Tibial artery (tissue), 4 donors: ENCODE data around the gene EXOC7.

Experiments
- DNase-seq, 2 donors: peaks; one replicate each; pipeline ENCODE4 v3.0.0-alpha.2; 2019
- H3K27ac ChIP-seq, 2 donors: fragments of 200-600 bp; sonication (generic) in 1 of 2; 1 replicate in 1 of 2; 2 replicates in 1 of 2; pipeline ENCODE4 v1.5.1; 2018 to 2019; ENCODE audit warnings: mild to moderate bottlenecking in 1 of 2
- H3K27me3 ChIP-seq, 2 donors: fragments of 200-600 bp; sonication (generic) in 1 of 2; one replicate each; pipeline versions ENCODE4 v1.5.1 to v1.6.0; 2016 to 2019
- H3K36me3 ChIP-seq, 3 donors: fragments of 200-600 bp; sonication (generic) in 2 of 3; one replicate each; pipeline ENCODE4 v1.5.1; 2016 to 2019; ENCODE audit warnings: mild to moderate bottlenecking in 2 of 3
- H3K4me1 ChIP-seq, 4 donors: fragments of 200-600 bp; sonication (generic) in 2 of 4; 1 replicate in 3 of 4; 2 replicates in 1 of 4; pipeline ENCODE4 v1.5.1; 2016 to 2019
- H3K4me3 ChIP-seq, 2 donors: fragments of 200-600 bp; sonication (generic) in 1 of 2; 1 replicate in 1 of 2; 2 replicates in 1 of 2; pipeline ENCODE4 v1.5.1; 2018 to 2019; ENCODE audit warnings: mild to moderate bottlenecking in 2 of 2
- H3K9me3 ChIP-seq, 3 donors: fragments of 200-600 bp; sonication (generic) in 1 of 3; one replicate each; pipeline ENCODE4 v1.5.1; 2016 to 2019
- CTCF ChIP-seq, 2 experiments: fragments of 200-600 bp in 1 of 2; fragments of 450-650 bp in 1 of 2; IDR thresholded peaks; one replicate each; pipeline ENCODE4 v1.5.1; 2017 to 2019; ENCODE audit warnings: antibody characterized with exemption in 2 of 2, mild to moderate bottlenecking in 1 of 2, moderate library complexity in 1 of 2
- intact Hi-C: fragments of 100-400 bp; cut with DNase I; formaldehyde crosslinking; loops from one replicate; pipeline ENCODE4 v1.15.0; 2023; ENCODE audit warnings: low total_unique reads

Gene EXOC7

DNA sequence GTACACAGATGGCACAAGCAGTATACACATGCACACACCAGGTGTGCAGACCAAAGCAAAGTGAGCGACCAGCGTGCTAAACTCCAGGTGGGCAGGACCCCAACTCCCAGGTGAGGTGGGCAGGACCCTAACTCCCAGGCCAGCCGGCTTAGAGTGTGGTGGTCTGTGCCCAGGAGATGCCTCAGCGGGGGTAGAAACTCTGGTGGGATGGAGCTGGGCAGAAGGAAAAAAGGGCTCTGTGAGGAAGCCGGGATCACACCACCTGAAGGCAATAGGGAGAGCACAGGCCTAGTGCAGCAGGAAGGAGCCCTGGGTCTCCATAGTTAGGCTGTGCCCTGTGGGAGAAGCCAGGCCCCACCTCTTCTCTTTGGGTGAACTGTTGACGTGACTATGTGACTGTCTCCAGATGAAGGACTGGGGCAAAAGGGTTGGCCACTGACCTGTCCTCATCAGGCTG is 39.0 kb upstream of the EXOC7 start:
- H3K27ac ChIP-seq = no peak overlapping the region
- H3K4me1 ChIP-seq = peaks cover 0 to 35% (median 27%) of the 10 kb centered on the region in 4 donors
- peaks cover 6 to 34% of the 10 kb centered on the region in 2 donors for H3K27me3 ChIP-seq
- no peak for TF ChIP-seq CTCF (IDR thresholded peaks at IDR 0.05)
- intact Hi-C loops = no loop called here
- no peak overlapping the region for H3K4me3 ChIP-seq
- no peak for DNase-seq
- H3K36me3 ChIP-seq = no peaks in the 10 kb centered on the region
- no peaks in the 10 kb centered on the region for H3K9me3 ChIP-seq

DNA sequence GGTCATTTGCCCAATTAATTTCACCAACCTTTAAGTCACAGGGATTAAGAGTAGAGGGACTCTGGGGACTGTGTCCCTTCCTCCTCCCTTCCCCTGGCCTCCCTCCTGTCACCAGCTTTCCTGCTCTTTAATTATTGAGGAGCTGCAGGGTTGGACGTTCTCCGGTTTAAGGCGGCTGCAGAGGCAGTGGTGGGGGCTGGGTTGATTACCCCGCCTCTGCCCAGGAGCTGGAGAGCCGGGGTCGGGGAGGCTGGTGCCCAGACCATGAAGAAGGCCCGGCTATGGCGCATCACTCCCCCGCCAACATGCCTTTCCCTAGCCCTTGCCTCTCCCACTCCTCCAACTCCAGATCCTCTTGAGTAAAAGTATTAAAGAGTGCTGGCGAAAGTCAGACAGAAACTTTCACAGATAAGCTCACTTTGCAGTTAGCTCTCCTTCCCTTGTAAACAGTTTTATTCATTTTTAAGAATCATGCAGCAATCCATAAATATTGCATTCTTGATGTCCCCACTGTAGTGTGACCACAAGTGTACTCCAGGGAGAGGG is 38.5 kb upstream of the EXOC7 start:
- no peak overlapping the region for H3K27ac ChIP-seq
- TF ChIP-seq CTCF (IDR thresholded peaks at IDR 0.05) = no peak
- peaks cover 7 to 39% of the 10 kb centered on the region in 2 donors for H3K27me3 ChIP-seq
- H3K4me1 ChIP-seq = peaks cover 0 to 40% (median 30%) of the 10 kb centered on the region in 4 donors
- DNase-seq = no peak
- H3K9me3 ChIP-seq = no peaks in the 10 kb centered on the region
- intact Hi-C loops = no loop called here
- H3K4me3 ChIP-seq = no peak overlapping the region
- H3K36me3 ChIP-seq = no peaks in the 10 kb centered on the region

DNA sequence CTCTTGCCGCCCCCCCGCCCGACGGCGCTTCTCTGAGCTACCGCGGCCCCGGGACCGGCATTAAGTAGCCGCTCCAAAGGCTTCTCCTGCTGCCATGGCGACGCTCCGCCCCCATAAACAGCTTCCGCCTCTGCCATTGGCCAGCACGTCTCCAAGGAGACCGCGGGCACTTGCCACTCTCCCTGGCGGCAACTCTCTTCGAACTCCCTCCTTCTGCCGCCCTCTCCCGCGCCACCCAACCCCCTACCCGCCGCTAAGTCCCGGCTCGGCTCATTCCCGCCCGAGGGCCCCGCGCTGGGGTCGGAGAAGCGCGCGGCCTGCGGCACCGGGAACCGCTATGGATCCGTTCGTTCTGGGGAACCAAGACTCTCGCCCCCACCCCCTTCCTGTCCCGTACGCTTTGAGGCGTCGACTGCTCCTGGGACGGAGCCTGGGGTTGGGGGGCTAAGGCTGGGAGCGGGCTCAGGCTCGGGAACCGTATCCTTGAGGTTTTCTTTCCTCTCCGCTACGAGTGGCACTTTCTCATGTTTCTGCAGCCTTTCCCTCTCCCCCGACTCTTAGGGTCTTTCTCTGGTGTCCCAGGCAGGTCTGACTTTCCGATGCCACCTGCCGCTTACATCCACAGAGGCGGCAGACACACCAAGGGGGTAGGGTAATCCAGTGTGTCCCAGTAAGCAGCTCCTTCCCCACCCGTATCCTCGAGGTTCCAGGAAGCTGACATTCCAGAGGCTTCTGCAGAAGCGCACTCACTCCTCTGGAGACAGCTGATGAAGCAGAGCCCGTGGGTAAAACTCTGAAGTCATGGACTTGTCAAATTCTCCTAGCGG is 37.8 kb upstream of the EXOC7 start, which contains the start of gene FOXJ1:
TSS of gene FOXJ1 (minus strand) at position 34 of the 827 bp plus-strand sequence. CDS start 850 bp downstream, outside the sequence.
- Histone ChIP-seq H3K4me3 (peak within 1 kb of the TSS; percentile 36 to 51), H3K9me3 (no peaks in the 10 kb centered on the region), H3K36me3 (no peaks in the 10 kb centered on the region), H3K27me3 (peaks cover 7 to 46% of the 10 kb centered on the region in 2 donors), H3K27ac (no peak within 1 kb of the TSS), H3K4me1 (peaks cover 0 to 42% (median 31%) of the 10 kb centered on the region in 4 donors)
- intact Hi-C loops = no loop called here
- no peak for TF ChIP-seq CTCF (IDR thresholded peaks at IDR 0.05)
- DNase-seq = peak; percentile 77 to 91

GRCh38 chr17:76140661-76141211 is 37.1 kb upstream of the EXOC7 start:
- peaks cover 0 to 42% (median 31%) of the 10 kb centered on the region in 4 donors for H3K4me1 ChIP-seq
- no peaks in the 10 kb centered on the region for H3K9me3 ChIP-seq
- no peak for DNase-seq
- H3K27me3 ChIP-seq = peaks cover 7 to 53% of the 10 kb centered on the region in 2 donors
- peak overlapping the region; percentile 36 to 51 for H3K4me3 ChIP-seq
- no peak overlapping the region for H3K27ac ChIP-seq
- intact Hi-C loops = no loop called here
- no peaks in the 10 kb centered on the region for H3K36me3 ChIP-seq
- no peak for TF ChIP-seq CTCF (IDR thresholded peaks at IDR 0.05)

- Histone ChIP-seq H3K27ac (no peak overlapping the region), H3K4me1 (peaks cover 0 to 42% (median 31%) of the 10 kb centered on the region in 4 donors), H3K9me3 (no peaks in the 10 kb centered on the region), H3K4me3 (peak overlapping the region in 1 of 2 donors; percentile 6), H3K36me3 (no peaks in the 10 kb centered on the region), H3K27me3 (peaks cover 7 to 60% of the 10 kb centered on the region in 2 donors)
- no peak for DNase-seq
- no peak for TF ChIP-seq CTCF (IDR thresholded peaks at IDR 0.05)
- intact Hi-C loops = no loop called here
These were observed 36.4 kb upstream of the EXOC7 start for GRCh38 chr17:76139801-76140660.
